ENCODE results near the gene ERC2. TPM values are rescaled to one million over a fixed set of nuclear protein-coding genes. Genes with fewer than 3 reads are reported as not detected.

The ERC2 gene
- total and polyA plus RNA-seq, 2 of the 13 experiments (the other 11 are each of a cell fraction or from before 2014, with no cell fraction given): 0.16 to 0.22 TPM

DNA sequence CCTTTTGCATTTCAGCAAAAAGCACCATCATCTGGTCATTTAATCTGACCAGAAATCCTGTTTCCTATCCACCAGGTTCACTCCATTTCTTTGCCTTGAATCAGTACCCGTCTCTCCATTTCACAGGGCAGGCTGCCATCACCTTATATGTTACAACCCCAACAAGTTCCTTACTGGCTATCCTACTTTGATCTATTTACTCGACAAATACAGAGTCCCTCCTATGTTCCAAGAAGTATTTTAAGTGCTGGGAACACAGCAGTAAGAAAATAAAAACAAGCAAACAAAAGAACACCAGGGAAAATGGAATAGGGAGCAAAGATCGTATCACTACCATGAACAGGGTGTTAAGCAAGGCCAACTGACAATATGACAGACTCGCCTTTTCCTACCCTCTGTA, 685.9 kb downstream of the ERC2 start:
- Histone ChIP-seq H3K27ac (ENCODE audit: extremely low read length, insufficient read depth, low read length) (no peak overlapping the region), H3K4me1 (ENCODE audit: insufficient read depth, low read length) (no peaks in the 10 kb centered on the region), H3K27me3 (ENCODE audit: control insufficient read depth in 1 of 2, insufficient read depth in 2 of 2, low read length in 2 of 2) (no peaks in the 10 kb centered on the region; a peak in 1 of 5 replicates), H2AFZ (ENCODE audit: low read length) (no peak overlapping the region), H3K4me2 (ENCODE audit: low read depth, low read length) (no peak overlapping the region), H3K79me2 (ENCODE audit: insufficient read depth, low read length) (no peaks in the 10 kb centered on the region), H3K4me3 (replicated peaks in 1 of 3; ENCODE audit: insufficient read depth in 1 of 3, low read depth in 2 of 3, low read length in 3 of 3) (no peak overlapping the region), H3K9me3 (ENCODE audit: low read length) (no peaks in the 10 kb centered on the region), H3K36me3 (replicated peaks in 1 of 2; ENCODE audit: control insufficient read depth in 1 of 2, insufficient read depth in 2 of 2, low read length in 2 of 2) (no peaks in the 10 kb centered on the region), H4K20me1 (ENCODE audit: insufficient read depth, low read length) (no peaks in the 10 kb centered on the region), H3K9ac (ENCODE audit: insufficient read depth, low read depth, low read length) (no peak overlapping the region)
- DNase-seq (ENCODE audit: low spot score) (no peak), FAIRE-seq (no peak), ATAC-seq (no peak)
- in situ Hi-C loops (cut with HindIII; ENCODE audit: extremely low pct_ligation_motif_present, low pct_unique_long_range_greater_than_20kb): no loop called here
- TF ChIP-seq, protein P1, sequence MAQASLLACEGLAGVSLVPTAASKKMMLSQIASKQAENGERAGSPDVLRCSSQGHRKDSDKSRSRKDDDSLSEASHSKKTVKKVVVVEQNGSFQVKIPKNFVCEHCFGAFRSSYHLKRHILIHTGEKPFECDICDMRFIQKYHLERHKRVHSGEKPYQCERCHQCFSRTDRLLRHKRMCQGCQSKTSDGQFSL (CRISPR knock-in tag; IDR thresholded peaks at IDR 0.05): no peak
- under 1% methylated on average over 4 of the region's 4 CpGs for WGBS (ENCODE audit: low lambda C conversion rate)
- intact Hi-C loops (cut with micrococcal nuclease; ENCODE audit: unreplicated experiment): no loop called here
- ChIA-PET CTCF (ENCODE audit: low intra/inter-chr PET ratio, low total read pairs) (no interaction called here), POLR2A (no interaction called here)
- no TSS peak for BruUV-seq (replicated peaks)

DNA sequence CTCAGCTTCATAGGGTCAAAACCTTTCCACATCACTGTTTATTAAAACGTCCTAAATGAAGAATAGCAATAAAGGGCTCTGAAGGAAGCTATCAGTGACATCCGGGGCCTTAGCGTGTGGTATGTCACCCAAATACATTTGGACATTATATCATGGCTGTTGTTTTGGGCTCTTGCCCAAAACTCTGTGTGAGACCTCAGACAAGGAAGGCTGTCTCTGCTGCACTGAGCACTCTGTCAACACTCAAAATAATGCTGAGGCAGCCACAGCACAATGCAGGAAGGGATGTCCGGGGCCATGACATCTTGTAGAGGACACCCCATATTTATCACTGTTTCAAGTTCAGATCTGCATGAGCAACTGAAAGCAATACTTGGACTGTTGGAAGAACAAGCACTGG, 687.4 kb downstream of the ERC2 start:
- ATAC-seq: no peak
- TF ChIP-seq MTF1 (CRISPR knock-in tag; IDR thresholded peaks at IDR 0.05): no peak
- TF ChIP-seq, protein P2, sequence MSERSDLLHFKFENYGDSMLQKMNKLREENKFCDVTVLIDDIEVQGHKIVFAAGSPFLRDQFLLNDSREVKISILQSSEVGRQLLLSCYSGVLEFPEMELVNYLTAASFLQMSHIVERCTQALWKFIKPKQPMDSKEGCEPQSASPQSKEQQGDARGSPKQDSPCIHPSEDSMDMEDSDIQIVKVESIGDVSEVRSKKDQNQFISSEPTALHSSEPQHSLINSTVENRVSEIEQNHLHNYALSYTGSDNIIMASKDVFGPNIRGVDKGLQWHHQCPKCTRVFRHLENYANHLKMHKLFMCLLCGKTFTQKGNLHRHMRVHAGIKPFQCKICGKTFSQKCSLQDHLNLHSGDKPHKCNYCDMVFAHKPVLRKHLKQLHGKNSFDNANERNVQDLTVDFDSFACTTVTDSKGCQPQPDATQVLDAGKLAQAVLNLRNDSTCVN (CRISPR knock-in tag; IDR thresholded peaks at IDR 0.05; ENCODE audit: borderline replicate concordance): no peak
- TF ChIP-seq, protein P3, sequence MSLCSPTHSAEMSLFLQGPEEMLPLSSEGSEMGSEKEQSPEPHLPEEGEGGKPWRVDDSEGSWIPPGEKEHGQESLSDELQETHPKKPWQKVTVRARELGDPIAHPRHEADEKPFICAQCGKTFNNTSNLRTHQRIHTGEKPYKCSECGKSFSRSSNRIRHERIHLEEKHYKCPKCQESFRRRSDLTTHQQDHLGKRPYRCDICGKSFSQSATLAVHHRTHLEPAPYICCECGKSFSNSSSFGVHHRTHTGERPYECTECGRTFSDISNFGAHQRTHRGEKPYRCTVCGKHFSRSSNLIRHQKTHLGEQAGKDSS (CRISPR knock-in tag; IDR thresholded peaks at IDR 0.05; ENCODE audit: borderline replicate concordance, low read depth): no peak
- TF ChIP-seq NR2C2 (CRISPR knock-in tag; IDR thresholded peaks at IDR 0.05; ENCODE audit: borderline replicate concordance): no peak
- TF ChIP-seq SRSF9 (IDR thresholded peaks at IDR 0.05; ENCODE audit: borderline replicate concordance, insufficient read depth, low read depth, low read length, poor library complexity, severe bottlenecking): no peak
- no peak for TF ChIP-seq ATAD3A (CRISPR knock-in tag; IDR thresholded peaks at IDR 0.05)
- TF ChIP-seq, protein P4, sequence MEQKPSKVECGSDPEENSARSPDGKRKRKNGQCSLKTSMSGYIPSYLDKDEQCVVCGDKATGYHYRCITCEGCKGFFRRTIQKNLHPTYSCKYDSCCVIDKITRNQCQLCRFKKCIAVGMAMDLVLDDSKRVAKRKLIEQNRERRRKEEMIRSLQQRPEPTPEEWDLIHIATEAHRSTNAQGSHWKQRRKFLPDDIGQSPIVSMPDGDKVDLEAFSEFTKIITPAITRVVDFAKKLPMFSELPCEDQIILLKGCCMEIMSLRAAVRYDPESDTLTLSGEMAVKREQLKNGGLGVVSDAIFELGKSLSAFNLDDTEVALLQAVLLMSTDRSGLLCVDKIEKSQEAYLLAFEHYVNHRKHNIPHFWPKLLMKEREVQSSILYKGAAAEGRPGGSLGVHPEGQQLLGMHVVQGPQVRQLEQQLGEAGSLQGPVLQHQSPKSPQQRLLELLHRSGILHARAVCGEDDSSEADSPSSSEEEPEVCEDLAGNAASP (CRISPR knock-in tag; IDR thresholded peaks at IDR 0.05; ENCODE audit: borderline replicate concordance): no peak

More for the DNA sequence above, 687.4 kb downstream of the ERC2 start:
- BruUV-seq (replicated peaks): no TSS peak
- no peak overlapping the region for H3K4me2 ChIP-seq (ENCODE audit: low read depth, low read length)
- no peak overlapping the region for H3K4me3 ChIP-seq (replicated peaks in 1 of 3; ENCODE audit: insufficient read depth in 1 of 3, low read depth in 2 of 3, low read length in 3 of 3)
- H4K20me1 ChIP-seq (ENCODE audit: insufficient read depth, low read length): no peaks in the 10 kb centered on the region
- intact Hi-C loops (cut with micrococcal nuclease; ENCODE audit: unreplicated experiment) (no loop called here), in situ Hi-C loops (cut with HindIII; ENCODE audit: extremely low pct_ligation_motif_present, low pct_unique_long_range_greater_than_20kb) (no loop called here)
- ChIA-PET CTCF (ENCODE audit: low intra/inter-chr PET ratio, low total read pairs) (no interaction called here), POLR2A (no interaction called here)
- no peak overlapping the region for H3K9ac ChIP-seq (ENCODE audit: insufficient read depth, low read depth, low read length)
- H3K36me3 ChIP-seq (replicated peaks in 1 of 2; ENCODE audit: control insufficient read depth in 1 of 2, insufficient read depth in 2 of 2, low read length in 2 of 2): no peaks in the 10 kb centered on the region
- H3K4me1 ChIP-seq (ENCODE audit: insufficient read depth, low read length): no peaks in the 10 kb centered on the region
- H2AFZ ChIP-seq (ENCODE audit: low read length): no peak overlapping the region
- no peaks in the 10 kb centered on the region; a peak in 1 of 5 replicates for H3K27me3 ChIP-seq (ENCODE audit: control insufficient read depth in 1 of 2, insufficient read depth in 2 of 2, low read length in 2 of 2)
- FAIRE-seq (no peak), DNase-seq (ENCODE audit: low spot score) (no peak)
- H3K27ac ChIP-seq (ENCODE audit: extremely low read length, insufficient read depth, low read length): no peak overlapping the region
- WGBS (ENCODE audit: low lambda C conversion rate): 0% methylated on average over 4 of the region's 4 CpGs
- no peaks in the 10 kb centered on the region for H3K9me3 ChIP-seq (ENCODE audit: low read length)
- H3K79me2 ChIP-seq (ENCODE audit: insufficient read depth, low read length): no peaks in the 10 kb centered on the region
